WTC11 (cell line): ENCODE measurements around the gene NCOA1.

Experiments used
- CREB1 ChIP-seq: sonication (generic); formaldehyde crosslinking; IDR thresholded peaks from 2 replicates; pipeline ENCODE4 v1.8.0; 2023; ENCODE audit warnings: mild to moderate bottlenecking, missing genetic modification reagents
- CTCF ChIP-seq: fragments of 200-600 bp; IDR thresholded peaks from 2 replicates; pipeline ENCODE4 v1.8.0; 2022; ENCODE audit warnings: antibody characterized with exemption
- FOXP1 ChIP-seq: sonication (generic); formaldehyde crosslinking; IDR thresholded peaks from 2 replicates; pipeline ENCODE4 v1.8.0; 2022; ENCODE audit warnings: missing genetic modification reagents, mild to moderate bottlenecking, moderate library complexity, borderline replicate concordance

- TF ChIP-seq CTCF, result no peak
- no peak for TF ChIP-seq CREB1 (CRISPR knock-in tag)
- no peak for TF ChIP-seq FOXP1 (CRISPR knock-in tag)
Measured at GRCh38 chr2:24651643-24652003, 160.6 kb downstream of the NCOA1 start.
